ENCODE measurements around the gene GAS2L1.

GAS2L1 gene

GRCh38 chr22:29275819-29276565 lies 30.5 kb upstream of the GAS2L1 start:
- TF ChIP-seq ZFX (IDR thresholded peaks at IDR 0.05; ENCODE audit: borderline replicate concordance) (no peak), CTCF (IDR thresholded peaks at IDR 0.05) (no peak)

GRCh38 chr22:29277927-29278326 lies 28.5 kb upstream of the GAS2L1 start:
- no peak overlapping the region for H3K27ac ChIP-seq
- TF ChIP-seq ZFX (IDR thresholded peaks at IDR 0.05; ENCODE audit: borderline replicate concordance) (no peak), CTCF (IDR thresholded peaks at IDR 0.05) (no peak)

More at GRCh38 chr22:29275819-29276565, 30.5 kb upstream of the GAS2L1 start:
- peak overlapping the region; percentile 30 for H3K27ac ChIP-seq

DNA sequence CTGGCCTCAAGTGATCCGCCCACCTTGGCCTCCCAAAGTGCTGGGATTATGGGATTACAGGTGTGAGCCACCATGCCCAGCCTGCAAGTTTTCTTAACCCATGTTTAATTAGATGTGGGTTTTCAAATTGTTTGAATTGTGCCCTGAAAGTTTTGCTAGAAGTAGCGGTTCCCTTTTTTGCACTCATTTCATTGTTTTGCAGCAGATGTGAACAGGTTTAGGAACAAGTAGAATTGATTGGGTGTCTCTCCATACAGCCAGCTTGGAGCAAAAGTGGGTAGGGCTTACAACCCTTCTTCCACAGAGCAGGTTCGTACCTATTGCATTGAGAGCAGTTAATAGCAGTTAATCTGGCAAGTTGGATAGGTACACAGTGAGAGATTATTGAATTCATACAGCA lies 22.3 kb upstream of the GAS2L1 start:
- H3K27ac ChIP-seq = no peak overlapping the region
- TF ChIP-seq CTCF (IDR thresholded peaks at IDR 0.05) = no peak
- no peak for TF ChIP-seq ZFX (IDR thresholded peaks at IDR 0.05; ENCODE audit: borderline replicate concordance)

- no peak overlapping the region for H3K27ac ChIP-seq
- TF ChIP-seq ZFX (IDR thresholded peaks at IDR 0.05; ENCODE audit: borderline replicate concordance) = no peak
- TF ChIP-seq CTCF (IDR thresholded peaks at IDR 0.05) = no peak
Measured at GRCh38 chr22:29288837-29289236, 17.6 kb upstream of the GAS2L1 start.

GRCh38 chr22:29290061-29290460 lies 16.4 kb upstream of the GAS2L1 start:
- no peak overlapping the region for H3K27ac ChIP-seq
- TF ChIP-seq ZFX (IDR thresholded peaks at IDR 0.05; ENCODE audit: borderline replicate concordance) (no peak), CTCF (IDR thresholded peaks at IDR 0.05) (no peak)

- H3K27ac ChIP-seq = no peak overlapping the region
- no peak for TF ChIP-seq CTCF (IDR thresholded peaks at IDR 0.05)
Measured at GRCh38 chr22:29291215-29291614, 15.2 kb upstream of the GAS2L1 start.

DNA sequence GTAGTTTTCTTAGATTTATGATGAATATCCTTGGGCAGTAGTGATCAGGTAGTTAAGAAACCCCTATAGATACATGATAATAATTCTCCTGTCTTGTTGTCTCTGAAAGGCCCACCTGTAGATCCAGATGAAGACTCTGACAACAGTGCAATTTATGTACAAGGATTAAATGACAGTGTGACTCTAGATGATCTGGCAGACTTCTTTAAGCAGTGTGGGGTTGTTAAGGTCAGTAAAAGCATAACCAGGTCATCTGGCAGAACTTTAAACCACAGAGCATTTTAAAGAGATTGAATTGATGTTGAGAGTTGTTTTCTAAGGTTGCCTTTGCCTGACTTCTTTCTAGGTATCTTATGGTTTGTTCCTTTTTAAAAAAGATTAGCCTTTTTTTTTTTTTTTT lies 14.1 kb upstream of the GAS2L1 start:
- H3K27ac ChIP-seq = no peak overlapping the region
- TF ChIP-seq CTCF (IDR thresholded peaks at IDR 0.05) (no peak), ZFX (IDR thresholded peaks at IDR 0.05; ENCODE audit: borderline replicate concordance) (no peak)

Data from 22Rv1 (cell line).